H1 (cell line): ENCODE results near the gene APC2. TPM values are rescaled to one million over a fixed set of nuclear protein-coding genes. Genes with fewer than 3 reads are reported as not detected.
A peak's percentile ranks its signal among the peaks of the same experiment; 100 is the strongest.

Source experiments
- CTCF ChIA-PET: fragments of 300-600 bp; sonication (Branson Sonifier 250); formaldehyde crosslinking; loops from one replicate; lab custom pipeline; 2021; ENCODE audit not compliant: partially characterized antibody; lab: Charles Lee
- POLR2A ChIA-PET: fragments of 300-600 bp; sonication (Branson Sonifier 250); formaldehyde crosslinking; loops from one replicate; lab custom pipeline; 2021; ENCODE audit warnings: inconsistent platforms; ENCODE audit not compliant: partially characterized antibody; lab: Charles Lee
- DNase-seq, 2 experiments: peaks; one replicate each; pipeline versions ENCODE4 v3.0.0 to v3.0.0-alpha.2; 2010 to 2022; ENCODE audit warnings: low spot score in 2 of 2, low read depth in 1 of 2, mixed read lengths in 1 of 2
- FAIRE-seq: peaks from 2 replicates; lab custom pipeline; 2011; peaks lifted over from hg19 to GRCh38; lab: Jason Lieb, UNC
- H2AFZ ChIP-seq: 2 replicates; pipeline ENCODE4 v1.8.1; 2012; ENCODE audit warnings: low read length, inconsistent platforms
- H2AK5ac ChIP-seq: 2 replicates; pipeline ENCODE4 v1.6.1; 2013; ENCODE audit warnings: low read depth, low read length
- H2BK120ac ChIP-seq: replicated peaks from 2 replicates; pipeline ENCODE3; 2013; ENCODE audit warnings: low read depth, low read length, inconsistent platforms
- H2BK12ac ChIP-seq: 2 replicates; pipeline ENCODE4 v1.6.1; 2013; ENCODE audit warnings: low read depth, low read length
- H2BK15ac ChIP-seq: 2 replicates; pipeline ENCODE4 v1.6.1; 2013; ENCODE audit warnings: low read length
- H2BK20ac ChIP-seq: 2 replicates; pipeline ENCODE4 v1.6.1; 2013; ENCODE audit warnings: low read length
- H2BK5ac ChIP-seq: 2 replicates; pipeline ENCODE4 v1.6.1; 2013; ENCODE audit warnings: low read depth, low read length
- H3K14ac ChIP-seq: 2 replicates; pipeline ENCODE4 v1.6.1; 2013; ENCODE audit warnings: inconsistent platforms; ENCODE audit not compliant: insufficient read length
- H3K18ac ChIP-seq: 2 replicates; pipeline ENCODE4 v1.6.1; 2013; ENCODE audit warnings: low read length; ENCODE audit errors: extremely low read depth
- H3K23ac ChIP-seq: 2 replicates; pipeline ENCODE4 v1.6.1; 2013; ENCODE audit warnings: inconsistent platforms; ENCODE audit not compliant: insufficient read length
- H3K23me2 ChIP-seq: 2 replicates; pipeline ENCODE4 v1.6.1; 2013; ENCODE audit warnings: low read depth, low read length
- H3K27ac ChIP-seq: 2 replicates; pipeline ENCODE4 v1.6.1; 2011; ENCODE audit warnings: low read depth, low read length, inconsistent platforms
- H3K27me3 ChIP-seq, 4 experiments: replicated peaks in 1 of 4; 1 replicate in 1 of 4; 2 replicates in 3 of 4; pipeline versions ENCODE4 v1.6.1 to v1.8.1; 2011 to 2013; ENCODE audit warnings: low read length in 3 of 4, mild to moderate bottlenecking in 3 of 4, inconsistent platforms in 2 of 4, mixed read lengths in 2 of 4, moderate library complexity in 1 of 4; ENCODE audit not compliant: control insufficient read depth in 3 of 4, insufficient read depth in 3 of 4; ENCODE audit errors: extremely low read depth in 1 of 4
- H3K36me3 ChIP-seq, 4 experiments: 2 replicates each; pipeline versions ENCODE4 v1.6.1 to v1.8.1; 2011 to 2013; ENCODE audit warnings: mild to moderate bottlenecking in 4 of 4, low read length in 3 of 4, moderate library complexity in 2 of 4, control low read depth in 1 of 4, inconsistent platforms in 1 of 4; ENCODE audit not compliant: insufficient read depth in 4 of 4, control insufficient read depth in 2 of 4
- H3K4ac ChIP-seq: replicated peaks from 2 replicates; pipeline ENCODE3; 2013; ENCODE audit warnings: low read length, low read depth, mixed read lengths, inconsistent platforms; ENCODE audit not compliant: insufficient read length
- H3K4me1 ChIP-seq, 4 experiments: replicated peaks in 1 of 4; 1 replicate in 1 of 4; 2 replicates in 3 of 4; pipeline versions ENCODE4 v1.6.1 to v1.8.1; 2011 to 2013; ENCODE audit warnings: low read length in 3 of 4, inconsistent platforms in 2 of 4, mixed read lengths in 1 of 4; ENCODE audit not compliant: insufficient read depth in 4 of 4, control insufficient read depth in 3 of 4
- H3K4me2 ChIP-seq, 2 experiments: 2 replicates each; pipeline versions ENCODE4 v1.6.1 to v1.8.1; 2011 to 2013; ENCODE audit warnings: low read depth in 2 of 2, low read length in 2 of 2, control low read depth in 1 of 2, inconsistent platforms in 1 of 2, mild to moderate bottlenecking in 1 of 2; ENCODE audit not compliant: insufficient read depth in 1 of 2
- H3K4me3 ChIP-seq, 4 experiments: fragments of 200-600, 300-600 bp in 1 of 4; sonication (generic), shearing (Covaris generic), sonication (Bioruptor Twin) in 1 of 4; 2 replicates each; pipeline versions ENCODE4 v1.5.1 to v1.8.1; 2011 to 2016; ENCODE audit warnings: low read length in 4 of 4, low read depth in 3 of 4, control low read depth in 2 of 4, inconsistent platforms in 2 of 4, mild to moderate bottlenecking in 2 of 4, mixed read lengths in 1 of 4, moderate library complexity in 1 of 4; ENCODE audit not compliant: insufficient read depth in 2 of 4; ENCODE audit errors: extremely low read depth in 1 of 4
- H3K56ac ChIP-seq: replicated peaks from 2 replicates; pipeline ENCODE3; 2013; ENCODE audit warnings: low read depth, mild to moderate bottlenecking, mixed read lengths, low read length, inconsistent platforms; ENCODE audit not compliant: insufficient read length
- H3K79me1 ChIP-seq: 2 replicates; pipeline ENCODE4 v1.6.1; 2013; ENCODE audit warnings: low read depth, low read length, control low read depth
- H3K79me2 ChIP-seq, 2 experiments: 2 replicates each; pipeline versions ENCODE4 v1.6.1 to v1.8.1; 2012 to 2013; ENCODE audit warnings: low read length in 2 of 2, mild to moderate bottlenecking in 2 of 2, inconsistent platforms in 1 of 2; ENCODE audit not compliant: insufficient read depth in 2 of 2, control insufficient read depth in 1 of 2
- H3K9ac ChIP-seq, 4 experiments: replicated peaks in 1 of 4; 1 replicate in 1 of 4; 2 replicates in 3 of 4; pipeline versions ENCODE4 v1.6.1 to v1.8.1; 2011 to 2013; ENCODE audit warnings: low read depth in 3 of 4, low read length in 3 of 4, control low read depth in 2 of 4, mild to moderate bottlenecking in 2 of 4, moderate library complexity in 2 of 4, inconsistent platforms in 1 of 4; ENCODE audit errors: extremely low read depth in 1 of 4
- H3K9me3 ChIP-seq, 2 experiments: 2 replicates each; pipeline versions ENCODE4 v1.6.1 to v1.8.1; 2012 to 2013; ENCODE audit warnings: mild to moderate bottlenecking in 2 of 2, moderate library complexity in 2 of 2, control low read depth in 1 of 2, inconsistent platforms in 1 of 2, low read depth in 1 of 2, low read length in 1 of 2, mixed read lengths in 1 of 2; ENCODE audit not compliant: insufficient read depth in 2 of 2
- H4K20me1 ChIP-seq, 2 experiments: replicated peaks in 1 of 2; 2 replicates each; pipeline versions ENCODE3 to v1.8.1; 2011 to 2013; ENCODE audit warnings: inconsistent platforms in 2 of 2, low read length in 2 of 2, mild to moderate bottlenecking in 1 of 2; ENCODE audit not compliant: insufficient read depth in 2 of 2, control insufficient read depth in 1 of 2
- H4K5ac ChIP-seq: 2 replicates; pipeline ENCODE4 v1.6.1; 2013; ENCODE audit warnings: low read length, low read depth, mixed read lengths, inconsistent platforms; ENCODE audit not compliant: insufficient read length
- H4K8ac ChIP-seq: 2 replicates; pipeline ENCODE4 v1.8.0; 2013; ENCODE audit warnings: mild to moderate bottlenecking, moderate library complexity, low read length, inconsistent platforms; ENCODE audit not compliant: insufficient read depth; ENCODE audit errors: extremely low read depth
- H4K91ac ChIP-seq: replicated peaks from 2 replicates; pipeline ENCODE3; 2013; ENCODE audit warnings: low read length, mixed read lengths, inconsistent platforms; ENCODE audit not compliant: insufficient read length
- E2F6 ChIP-seq: IDR thresholded peaks from 2 replicates; pipeline ENCODE4 v1.6.1; 2012; ENCODE audit warnings: inconsistent platforms
- GABPA ChIP-seq: IDR thresholded peaks from 2 replicates; pipeline ENCODE4 v1.6.1; 2011; ENCODE audit warnings: mild to moderate bottlenecking, low read length, moderate library complexity, borderline replicate concordance; ENCODE audit not compliant: insufficient read depth
- KDM1A ChIP-seq: fragments of 200-600, 300-600 bp; sonication (generic); IDR thresholded peaks from 2 replicates; pipeline ENCODE4 v1.7.1; 2016; ENCODE audit warnings: mild to moderate bottlenecking, low read length, borderline replicate concordance
- KDM4A ChIP-seq: IDR thresholded peaks from one replicate; pipeline ENCODE4 v1.7.1; 2012; ENCODE audit warnings: low read depth, mild to moderate bottlenecking, moderate library complexity, low read length, inconsistent platforms; ENCODE audit not compliant: severe bottlenecking
- MAX ChIP-seq: IDR thresholded peaks from 2 replicates; pipeline ENCODE4 v1.6.1; 2012; ENCODE audit warnings: inconsistent platforms
- NRF1 ChIP-seq: IDR thresholded peaks from 2 replicates; pipeline ENCODE4 v1.6.1; 2011; ENCODE audit warnings: mild to moderate bottlenecking, low read depth, low read length, improper control_type of control experiment
- SP1 ChIP-seq: IDR thresholded peaks from 2 replicates; pipeline ENCODE4 v1.6.1; 2011; ENCODE audit warnings: low read depth, low read length
- SP4 ChIP-seq: IDR thresholded peaks from 2 replicates; pipeline ENCODE4 v1.6.1; 2012; ENCODE audit warnings: low read length, inconsistent platforms
- TAF1 ChIP-seq: IDR thresholded peaks from 2 replicates; pipeline ENCODE4 v1.6.1; 2011; ENCODE audit warnings: mild to moderate bottlenecking, low read depth, low read length
- TBP ChIP-seq: IDR thresholded peaks from 2 replicates; pipeline ENCODE4 v1.6.1; 2011; ENCODE audit warnings: low read depth, low read length, improper control_type of control experiment
- WGBS, 2 experiments: shearing (Covaris generic) in 1 of 2; methylation state at CpG; one replicate each; pipeline versions ENCODE4 v1.1.6 to v1.1.7; 2013 to 2015; ENCODE audit warnings: low lambda C conversion rate in 2 of 2, mixed read lengths in 2 of 2, inconsistent platforms in 1 of 2, low coverage in 1 of 2, missing lambda C conversion rate in 1 of 2; ENCODE audit not compliant: insufficient replicate concordance in 2 of 2, insufficient coverage in 1 of 2, insufficient read length in 1 of 2; ENCODE audit errors: extremely low coverage in 1 of 2, missing lambda C conversion rate in 1 of 2; 5-methylcytosine and 5-hydroxymethylcytosine counted together
- polyA plus RNA-seq, 7 experiments: library from polyadenylated mRNA; depleted of rRNA in 3 of 7; stranded (reverse) in 5 of 7; unstranded in 2 of 7; fragments of >200 nt in 5 of 7; fragments of 200-250 nt in 2 of 7; gene quantifications; 1 replicate in 5 of 7; 2 replicates in 1 of 7; 4 replicates in 1 of 7; pipeline versions ENCODE4 v1.2.1 to v1.2.3, GENCODE V29; 2011 to 2013; ENCODE audit warnings: missing spikeins in 2 of 7, mixed read lengths in 2 of 7
- total RNA-seq: library from RNA; stranded (reverse); fragmentation: NEBNext Ultra II Directional; extraction: Animal tissue kit (Norgen Biotek cat#: 25700); gene quantifications from 2 replicates; pipeline ENCODE4 v1.2.1, GENCODE V29; 2021

The APC2 gene
- total and polyA plus RNA-seq, 2 of the 8 experiments (the other 6 are each of a cell fraction or from before 2014, with no cell fraction given), result 1.3 to 4.1 TPM

GRCh38 chr19:1455336-1456120 lies 5.6 kb downstream of the APC2 start:
- Histone ChIP-seq H4K20me1 (peaks cover 9 to 10% of the 10 kb centered on the region in 2 experiments), H2BK5ac (no peak overlapping the region), H3K79me1 (no peaks in the 10 kb centered on the region; the same call in 1 of the 2 replicates), H3K27me3 (peaks cover 6 to 25% (median 20%) of the 10 kb centered on the region in 4 experiments), H2AK5ac (no peak overlapping the region), H3K4me1 (peaks cover 0 to 32% (median 27%) of the 10 kb centered on the region in 4 experiments; a peak in 6 of 7 replicates), H3K36me3 (peaks cover 0 to 2% (median 0%) of the 10 kb centered on the region in 4 experiments; a peak in 2 of 8 replicates), H4K5ac (no peak overlapping the region), H3K23ac (no peak overlapping the region), H3K9ac (no peak overlapping the region), H4K91ac (no peak overlapping the region), H3K18ac (no peak overlapping the region), H2AFZ (no peak overlapping the region), H3K23me2 (peaks cover 3% of the 10 kb centered on the region; the same call in 1 of the 2 replicates), H3K56ac (no peak overlapping the region), H3K4me2 (peak overlapping the region; percentile 33 to 60)
- WGBS, 2 experiments, result 26% methylated on average over 28 of the region's 42 CpGs; no CpG with 5 or more reads in 1 of the 2 experiments
- CTCF ChIA-PET, result interaction anchor here (0.6 to 6.9 kb wide), 12 partner anchors 11 to 411 kb away, joined by 3 to 54 read pairs (median 3); no protein-coding TSS in a partner anchor
- POLR2A ChIA-PET, result interaction anchor here (0.6 to 9.4 kb wide), 8 partner anchors 12 to 186 kb away, joined by 3 to 109 read pairs (median 4); partner anchors contain the start of gene CIRBP
- peak; percentile 90 to 97 for DNase-seq
- TF ChIP-seq KDM4A (peak; percentile 29), SP4 (peak; percentile 72; the same call in 1 of the 2 replicates), KDM1A (peak; percentile 11; the same call in 1 of the 2 replicates), TBP (0 out of 2 replicates have a peak, but pooled peaks have one; percentile 31), NRF1 (no peak), TAF1 (peak; percentile 39; the same call in 1 of the 2 replicates), GABPA (no peak), E2F6 (peak; percentile 71), MAX (peak; percentile 67), SP1 (peak; percentile 32; the same call in 1 of the 2 replicates)
- TF ChIP-seq, all 59 proteins: peak for 8
- peak overlapping the region in 2 of 4 experiments; percentile 1 to 54; a peak in 3 of 8 replicates for H3K4me3 ChIP-seq
- no peak overlapping the region for H2BK120ac ChIP-seq
- H3K27ac ChIP-seq, result no peak overlapping the region
- H4K8ac ChIP-seq, result peak overlapping the region; percentile 62; the same call in 1 of the 2 replicates
- no peak overlapping the region for H3K14ac ChIP-seq
- peak; percentile 98 for FAIRE-seq
- H2BK12ac ChIP-seq, result peak overlapping the region; percentile 50; the same call in 1 of the 2 replicates
- H2BK20ac ChIP-seq, result no peak overlapping the region
- H3K4ac ChIP-seq, result no peak overlapping the region
- H3K9me3 ChIP-seq, result no peaks in the 10 kb centered on the region
- no peak overlapping the region for H2BK15ac ChIP-seq
- H3K79me2 ChIP-seq, result no peaks in the 10 kb centered on the region
